GM18909 (cell line): ENCODE measurements around the gene LAGE3.

Experiments
- ATAC-seq: cut with Tn5 transposase; IDR thresholded peaks from one replicate; pipeline ENCODE4 v1.9.1; 2021; ENCODE audit warnings: mild to moderate bottlenecking; ENCODE audit not compliant: unreplicated experiment, poor library complexity

The LAGE3 gene

DNA sequence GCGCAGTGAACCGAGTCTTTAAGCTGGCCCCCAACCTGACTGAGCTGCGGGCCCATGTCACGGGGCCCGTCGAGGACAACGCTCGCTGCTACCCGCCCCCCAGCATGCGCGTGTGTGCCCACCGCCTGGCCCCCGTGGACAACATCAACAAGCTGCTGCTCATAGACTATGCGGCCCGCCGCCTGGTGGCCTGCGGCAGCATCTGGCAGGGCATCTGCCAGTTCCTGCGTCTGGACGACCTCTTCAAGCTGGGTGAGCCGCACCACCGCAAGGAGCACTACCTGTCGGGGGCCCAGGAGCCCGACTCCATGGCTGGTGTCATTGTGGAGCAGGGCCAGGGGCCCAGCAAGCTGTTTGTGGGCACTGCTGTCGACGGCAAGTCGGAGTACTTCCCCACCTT lies 18.8 kb downstream of the LAGE3 start:
- ATAC-seq = no peak

DNA sequence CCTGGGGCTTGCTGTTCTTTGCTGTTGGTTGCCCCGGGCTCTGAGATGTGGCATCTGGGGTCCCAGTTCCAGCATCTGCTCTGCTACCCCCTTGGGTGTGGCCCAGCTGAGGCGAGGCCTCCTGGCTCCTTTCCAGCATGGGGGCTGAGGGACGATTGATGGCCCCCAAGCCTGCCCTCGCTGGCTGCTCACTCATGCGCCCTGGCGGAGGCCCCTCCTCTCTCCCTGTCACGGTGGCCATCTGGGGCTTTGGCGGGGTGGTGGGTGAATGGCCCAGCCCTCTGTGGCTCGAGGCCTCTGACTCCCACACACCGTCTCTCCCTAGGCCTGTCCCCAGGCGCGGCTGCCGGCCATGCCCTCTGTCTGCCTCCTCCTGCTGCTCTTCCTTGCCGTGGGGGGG lies 19.2 kb downstream of the LAGE3 start:
- ATAC-seq = no peak

DNA sequence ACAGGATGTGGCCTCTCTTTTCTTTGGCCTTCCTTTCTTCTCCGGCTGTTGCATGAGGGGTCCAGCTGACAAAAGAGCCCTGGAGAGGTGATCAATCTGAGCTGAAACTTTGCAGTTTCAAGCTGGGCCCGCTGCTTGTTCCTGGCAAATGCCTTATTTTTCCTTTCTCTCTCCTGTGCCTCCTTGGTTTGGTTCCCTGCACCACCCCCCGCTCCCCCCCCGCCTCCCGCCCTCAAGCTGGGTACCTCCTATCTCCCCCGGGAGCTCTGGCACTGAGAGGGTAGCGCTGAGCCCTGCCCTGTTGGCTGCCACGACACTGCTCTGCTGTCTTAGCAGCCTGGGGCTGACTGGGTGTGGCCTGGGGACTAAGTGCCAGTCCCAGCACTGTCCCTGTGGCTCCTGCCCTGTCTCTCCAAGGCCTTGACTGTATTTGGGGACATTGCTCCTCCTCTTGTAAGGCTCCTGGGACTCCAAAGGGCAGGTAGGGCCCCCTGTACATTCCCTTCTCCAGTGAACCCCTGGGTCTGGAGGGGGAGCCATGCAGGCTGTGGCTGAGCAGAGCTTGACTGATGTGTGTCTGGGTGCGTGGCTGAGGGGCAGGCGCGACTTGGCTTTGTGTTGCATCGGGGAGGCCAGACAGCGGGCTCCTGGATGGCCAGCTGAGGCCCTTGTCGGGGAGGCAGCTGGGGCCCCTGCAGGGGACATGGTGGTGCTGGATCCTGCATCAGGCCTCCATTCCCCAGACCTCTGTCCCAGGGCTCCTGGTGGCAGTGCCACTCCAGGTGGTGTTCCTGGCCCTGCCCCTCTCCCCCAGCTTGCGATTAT lies 19.9 kb downstream of the LAGE3 start:
- no peak for ATAC-seq

DNA sequence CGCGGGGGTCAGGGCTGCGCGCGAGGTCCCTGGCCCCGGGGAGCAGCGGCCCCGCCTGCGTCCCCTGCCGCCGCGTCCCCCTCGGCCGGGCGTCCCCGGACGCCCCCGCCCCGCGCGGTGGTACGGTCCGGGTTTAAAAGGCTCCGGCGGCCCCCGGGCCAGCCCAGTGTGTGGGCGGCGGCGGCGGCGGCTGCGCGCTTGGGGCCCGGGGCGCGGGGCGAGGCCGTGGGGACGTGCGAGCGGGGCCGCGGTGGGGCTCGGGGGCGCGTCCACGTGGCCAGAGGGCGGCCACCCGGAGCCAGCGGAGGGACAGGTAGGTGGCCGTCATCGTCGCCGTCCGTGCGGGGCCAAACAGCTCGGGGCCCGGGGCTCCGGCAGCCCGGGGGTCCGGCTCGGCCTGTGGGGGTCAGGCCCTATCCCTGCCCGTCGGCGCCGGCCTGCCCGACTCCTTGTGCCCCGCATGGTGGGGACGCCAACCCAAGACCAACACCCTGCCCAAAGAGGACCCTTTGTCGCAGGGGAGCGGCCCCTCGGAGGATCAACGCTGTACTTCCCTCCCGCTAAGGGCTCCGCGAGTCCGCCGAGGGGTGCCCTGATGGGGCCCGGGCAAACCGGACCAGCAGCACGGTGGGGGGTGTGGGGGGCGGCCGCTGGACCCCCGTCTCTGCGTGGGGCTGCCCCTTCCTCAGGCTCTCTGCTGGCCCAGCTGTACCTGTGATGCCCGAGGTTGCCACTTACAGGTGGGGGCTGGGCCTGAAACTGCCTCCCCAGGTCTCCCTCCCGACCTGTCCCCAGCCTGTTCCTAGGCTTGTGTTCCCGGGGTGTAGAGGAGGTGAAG lies 20.7 kb downstream of the LAGE3 start, which contains the start of gene PLXNA3:
Gene PLXNA3, plus strand, starts transcription at position 166 of the 838 bp plus-strand sequence. CDS start 1,903 bp downstream, outside the sequence.
- ATAC-seq = peak; percentile 49

DNA sequence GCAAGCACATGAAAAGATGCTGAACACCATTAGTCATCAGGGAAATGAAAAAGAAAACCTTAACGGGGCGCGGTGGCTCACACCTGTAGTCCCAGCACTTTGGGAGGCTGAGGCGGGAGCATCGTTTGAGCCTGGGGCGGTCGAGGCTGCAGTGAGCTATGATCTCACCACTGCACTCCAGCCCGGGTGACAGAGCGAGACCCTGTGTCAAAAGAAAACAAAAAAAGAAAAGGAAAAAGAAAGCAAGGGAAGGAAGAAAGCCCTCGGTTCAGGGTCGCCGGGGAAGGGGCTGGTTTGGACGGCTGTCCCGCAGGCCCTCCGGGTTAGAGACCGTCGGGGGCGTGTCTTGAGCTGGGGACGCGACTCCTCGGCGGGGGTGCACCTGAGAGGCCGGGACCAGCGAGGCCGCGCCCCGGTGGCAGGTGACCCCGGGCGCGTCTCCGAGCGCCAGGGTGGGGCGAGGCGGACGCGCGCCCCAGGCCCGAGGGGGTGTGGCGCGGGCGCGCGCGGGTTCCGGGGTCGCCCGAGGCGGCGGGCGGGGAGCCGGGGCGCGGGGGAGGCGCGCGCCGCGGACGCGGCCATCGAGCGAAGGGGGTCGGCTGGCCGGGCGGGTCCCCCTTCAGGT lies 21.5 kb downstream of the LAGE3 start:
- peak; percentile 41 for ATAC-seq

DNA sequence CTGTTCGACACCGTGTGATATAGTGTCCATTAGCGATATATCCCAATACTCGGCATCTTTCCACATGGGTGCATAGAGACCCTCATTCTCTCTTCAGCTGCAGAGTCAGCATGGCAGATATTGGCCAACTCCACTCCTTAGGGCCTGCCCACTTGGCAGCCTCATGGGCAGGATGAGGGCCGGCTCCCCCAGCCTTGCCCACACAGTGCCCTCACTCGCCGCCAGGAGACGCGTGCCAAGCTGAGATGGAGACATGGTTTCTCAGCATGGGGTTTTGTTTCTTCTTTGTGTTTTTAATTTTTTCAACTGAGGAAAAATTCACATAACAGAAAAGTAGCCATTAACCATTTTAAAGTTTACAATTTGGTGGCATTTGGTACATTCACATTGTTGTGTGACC lies 26.3 kb downstream of the LAGE3 start:
- no peak for ATAC-seq

DNA sequence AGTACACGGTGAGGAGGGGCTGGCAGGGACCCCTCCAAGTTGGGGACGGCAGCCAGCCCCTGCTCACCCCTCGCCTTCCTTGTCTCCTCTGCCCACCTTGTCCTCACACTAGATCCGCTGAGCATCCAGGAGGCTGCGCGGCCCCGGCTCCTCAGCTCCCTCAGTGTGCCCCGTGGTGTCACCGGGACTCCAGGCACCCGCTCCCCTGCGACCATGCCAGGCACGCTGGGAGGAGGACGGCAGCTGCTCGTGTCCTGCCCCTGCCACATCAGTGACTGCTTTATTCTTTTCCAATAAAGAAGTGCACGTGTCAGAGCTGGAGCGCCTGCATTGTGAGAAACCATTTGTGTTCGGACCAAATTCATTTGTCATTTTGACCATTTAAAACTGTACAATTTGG lies 28.8 kb downstream of the LAGE3 start:
- no peak for ATAC-seq

DNA sequence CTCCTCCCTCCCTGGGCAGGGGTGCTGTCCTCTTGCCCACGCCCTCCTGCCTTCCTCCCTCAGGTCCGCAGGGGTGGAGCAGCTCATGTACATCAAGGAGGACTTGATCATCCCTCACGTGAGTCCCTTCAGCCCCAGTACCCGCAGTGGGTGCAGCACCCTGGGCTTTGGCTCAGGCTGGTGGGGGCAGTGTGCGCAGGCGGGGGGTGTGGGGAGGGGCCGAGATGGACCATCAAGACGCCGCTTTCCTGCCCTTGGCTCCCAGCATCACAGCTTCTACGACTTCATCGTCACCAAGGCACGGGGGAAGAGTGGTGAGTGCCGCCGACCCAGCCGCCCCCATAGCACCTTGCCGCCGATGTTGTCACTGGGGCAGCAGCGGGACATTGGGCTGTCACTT lies 29.5 kb downstream of the LAGE3 start:
- ATAC-seq = no peak

DNA sequence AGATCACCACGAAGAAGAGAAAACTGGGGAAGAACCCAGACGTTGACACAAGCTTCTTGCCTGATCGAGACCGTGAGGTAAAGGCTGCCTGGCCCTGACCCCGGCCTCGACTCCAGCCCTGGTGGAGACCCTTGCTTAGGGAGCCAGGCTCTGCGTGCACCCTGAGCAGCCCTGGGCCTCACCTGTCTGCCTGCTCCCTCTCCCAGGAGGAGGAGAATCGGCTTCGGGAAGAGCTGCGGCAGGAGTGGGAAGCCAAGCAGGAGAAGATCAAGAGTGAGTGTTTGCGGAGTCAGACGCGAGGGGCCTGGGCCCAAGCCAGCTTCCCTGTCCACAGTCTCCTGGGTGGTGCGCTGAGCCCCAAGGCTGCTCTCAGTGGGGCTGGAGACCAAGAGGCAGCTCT lies 30.6 kb downstream of the LAGE3 start:
- no peak for ATAC-seq

DNA sequence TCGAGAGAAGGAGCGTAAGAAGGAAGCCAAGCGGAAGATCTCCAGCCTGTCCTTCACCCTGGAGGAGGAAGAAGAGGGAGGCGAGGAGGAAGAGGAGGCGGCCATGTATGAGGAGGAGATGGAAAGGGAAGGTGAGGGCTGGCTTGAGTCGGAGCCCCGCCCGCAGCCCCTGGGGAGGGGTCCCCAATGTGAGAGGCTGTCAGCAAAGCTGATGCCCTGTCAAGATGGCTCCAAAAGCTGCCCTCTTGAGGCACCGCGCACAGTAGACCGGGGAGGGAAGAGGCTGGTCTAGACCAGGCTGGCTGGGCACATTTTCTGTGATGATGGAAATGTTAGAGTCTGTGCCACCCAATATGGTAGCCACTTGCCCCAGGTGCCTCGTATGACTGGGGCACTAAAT lies 32.7 kb downstream of the LAGE3 start:
- no peak for ATAC-seq

DNA sequence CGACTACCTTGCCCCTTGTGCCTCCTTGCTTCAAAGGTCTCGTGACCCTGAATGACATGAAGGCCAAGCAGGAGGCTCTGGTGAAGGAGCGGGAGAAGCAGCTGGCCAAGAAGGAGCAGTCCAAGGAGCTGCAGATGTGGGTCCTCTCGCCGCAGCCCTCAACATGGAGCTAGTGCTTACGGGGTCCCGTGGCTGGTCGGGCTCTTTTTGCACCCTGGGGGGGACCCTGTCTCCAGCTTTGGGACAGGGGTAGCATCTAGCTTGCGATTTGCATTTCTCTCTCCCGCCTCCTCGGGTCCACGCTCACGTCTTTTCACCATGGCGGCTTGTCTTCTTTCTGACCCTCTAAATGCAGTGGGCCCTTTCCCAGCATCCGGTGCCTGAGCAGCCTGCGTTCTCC lies 33.3 kb downstream of the LAGE3 start:
- ATAC-seq = no peak

DNA sequence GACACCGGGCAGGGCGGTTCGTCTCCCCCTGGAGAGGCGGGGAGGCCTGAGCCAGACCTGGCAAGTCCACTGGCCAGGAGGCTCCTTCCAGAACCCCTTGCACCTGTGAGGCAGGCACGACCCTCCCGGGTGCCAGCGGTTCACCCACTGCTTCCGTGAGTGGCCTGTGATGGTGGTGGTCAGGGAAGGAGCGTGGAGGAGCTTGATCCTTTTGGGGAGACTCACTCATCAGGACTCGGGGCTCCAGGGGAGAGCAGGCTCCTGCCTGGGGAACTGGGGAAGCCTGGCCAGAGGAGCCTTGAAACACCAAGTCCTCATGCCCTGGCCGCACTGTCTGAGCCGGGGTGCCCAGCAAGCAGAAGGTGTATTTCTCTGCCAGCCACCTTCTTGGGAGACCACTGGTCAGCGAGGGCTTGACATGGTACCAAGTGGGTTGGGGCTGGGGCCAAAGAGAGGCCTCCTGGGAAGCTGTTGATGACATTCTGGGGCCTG lies 34.3 kb downstream of the LAGE3 start:
- ATAC-seq = no peak

DNA sequence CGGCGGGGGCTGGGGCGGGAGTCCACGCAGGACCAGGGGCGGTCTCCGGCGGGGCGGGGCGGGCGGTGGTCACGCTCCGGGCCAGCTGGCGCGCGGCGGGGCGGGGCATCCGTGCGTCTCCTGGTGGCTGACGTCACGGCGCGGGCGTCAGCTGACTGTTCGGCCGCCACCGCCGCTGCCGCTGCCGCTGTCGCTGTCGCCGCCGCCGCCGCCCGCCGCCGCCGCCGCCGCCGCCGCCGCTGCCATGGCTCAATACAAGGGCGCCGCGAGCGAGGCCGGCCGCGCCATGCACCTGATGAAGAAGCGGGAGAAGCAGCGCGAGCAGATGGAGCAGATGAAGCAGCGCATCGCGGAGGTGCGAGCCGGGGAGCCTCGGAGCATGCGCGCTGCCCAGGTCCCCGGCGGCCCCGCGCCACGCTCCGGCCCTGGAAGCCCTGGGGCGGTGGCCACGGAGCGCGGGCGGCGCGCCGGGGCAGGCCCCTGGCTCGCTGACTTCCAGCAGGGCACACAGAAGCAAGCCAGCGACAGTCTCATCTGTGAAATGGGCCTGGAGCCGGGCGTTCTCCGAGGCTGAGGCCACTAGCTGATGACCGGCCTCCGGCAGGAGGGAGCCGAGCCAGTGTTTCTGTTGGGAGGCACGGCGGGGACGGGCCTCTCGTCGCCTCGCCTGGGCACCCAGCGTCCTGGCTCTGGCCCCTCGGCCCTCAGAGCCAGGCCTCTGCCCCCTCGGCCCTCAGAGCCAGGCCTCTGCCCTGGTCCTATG lies 34.9 kb downstream of the LAGE3 start, which contains the start of gene FAM50A:
Gene FAM50A, plus strand, starts transcription at position 150 of the 763 bp plus-strand sequence. Its CDS starts 95 bp downstream, at position 245.
- ATAC-seq = peak; percentile 74

DNA sequence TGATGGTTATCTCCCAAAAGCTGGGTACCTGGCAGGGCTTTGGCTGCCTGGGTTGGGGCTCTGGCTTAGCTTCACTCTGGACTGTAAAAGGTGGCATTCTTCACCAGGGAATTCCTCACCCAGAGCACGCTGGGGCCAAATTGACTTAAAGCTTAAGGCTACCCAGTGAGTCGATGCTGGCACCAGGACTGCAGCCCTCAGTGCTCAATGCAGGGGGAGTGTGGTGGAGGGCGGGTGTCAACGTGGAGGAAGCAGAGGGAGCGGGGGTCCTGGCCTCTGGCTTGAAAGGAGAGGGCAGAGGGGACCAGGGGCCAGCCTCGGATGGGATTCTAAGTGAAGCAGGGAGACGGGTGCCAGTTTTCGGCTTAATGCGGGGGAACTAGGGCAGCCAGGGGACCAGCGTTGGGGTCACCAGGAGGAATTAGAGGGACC lies 35.6 kb downstream of the LAGE3 start:
- no peak for ATAC-seq

DNA sequence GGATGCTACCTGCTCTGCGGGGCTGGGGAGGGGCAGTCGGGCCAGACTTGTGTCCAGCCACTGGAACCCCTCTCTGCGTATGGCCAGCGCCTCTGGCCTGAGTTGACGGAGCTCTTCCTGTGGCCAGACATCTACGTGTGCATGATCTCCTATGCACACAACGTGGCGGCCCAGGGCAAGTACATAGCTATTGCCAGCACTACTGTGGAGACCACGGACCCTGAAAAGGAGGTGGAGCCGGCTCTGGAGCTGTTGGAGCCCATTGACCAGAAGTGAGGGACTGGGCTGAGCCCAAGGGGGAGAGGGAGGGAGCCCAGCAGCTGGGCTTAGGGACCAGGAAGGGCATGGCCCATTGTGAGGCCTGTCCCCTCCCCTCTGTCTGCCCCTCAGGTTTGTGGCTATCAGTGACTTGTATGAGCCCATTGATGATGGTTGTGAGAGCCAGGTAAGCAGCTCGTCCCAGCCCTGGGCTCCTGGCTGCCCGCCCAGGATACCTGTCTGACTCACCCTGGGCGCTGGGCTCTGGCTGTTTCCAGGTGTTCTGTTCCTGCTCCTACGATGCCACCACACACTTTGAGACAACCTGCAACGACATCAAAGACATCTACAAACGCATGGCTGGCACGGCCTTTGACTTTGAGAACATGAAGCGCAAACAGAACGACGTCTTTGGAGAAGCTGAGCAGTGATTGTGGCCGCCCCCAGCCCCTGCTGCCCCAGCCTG lies 36.9 kb downstream of the LAGE3 start:
- ATAC-seq = no peak

DNA sequence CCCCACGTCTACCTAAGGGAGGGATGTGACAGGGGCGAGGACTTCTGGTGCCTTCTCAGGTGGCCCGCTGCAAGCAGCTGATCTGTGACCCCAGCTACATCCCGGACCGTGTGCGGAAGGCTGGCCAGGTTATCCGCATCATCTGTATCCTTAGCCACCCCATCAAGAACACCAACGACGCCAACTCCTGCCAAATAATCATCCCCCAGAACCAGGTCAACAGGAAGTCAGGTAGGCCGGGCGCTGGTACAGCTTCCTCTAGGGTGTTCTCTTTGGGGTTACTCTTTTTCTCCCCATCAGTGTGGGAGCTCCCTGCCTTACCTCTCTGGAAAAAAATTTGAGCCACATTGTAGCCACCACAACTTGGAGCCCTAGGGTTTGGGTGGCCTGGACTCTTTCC lies 37.5 kb downstream of the LAGE3 start:
- ATAC-seq = no peak

DNA sequence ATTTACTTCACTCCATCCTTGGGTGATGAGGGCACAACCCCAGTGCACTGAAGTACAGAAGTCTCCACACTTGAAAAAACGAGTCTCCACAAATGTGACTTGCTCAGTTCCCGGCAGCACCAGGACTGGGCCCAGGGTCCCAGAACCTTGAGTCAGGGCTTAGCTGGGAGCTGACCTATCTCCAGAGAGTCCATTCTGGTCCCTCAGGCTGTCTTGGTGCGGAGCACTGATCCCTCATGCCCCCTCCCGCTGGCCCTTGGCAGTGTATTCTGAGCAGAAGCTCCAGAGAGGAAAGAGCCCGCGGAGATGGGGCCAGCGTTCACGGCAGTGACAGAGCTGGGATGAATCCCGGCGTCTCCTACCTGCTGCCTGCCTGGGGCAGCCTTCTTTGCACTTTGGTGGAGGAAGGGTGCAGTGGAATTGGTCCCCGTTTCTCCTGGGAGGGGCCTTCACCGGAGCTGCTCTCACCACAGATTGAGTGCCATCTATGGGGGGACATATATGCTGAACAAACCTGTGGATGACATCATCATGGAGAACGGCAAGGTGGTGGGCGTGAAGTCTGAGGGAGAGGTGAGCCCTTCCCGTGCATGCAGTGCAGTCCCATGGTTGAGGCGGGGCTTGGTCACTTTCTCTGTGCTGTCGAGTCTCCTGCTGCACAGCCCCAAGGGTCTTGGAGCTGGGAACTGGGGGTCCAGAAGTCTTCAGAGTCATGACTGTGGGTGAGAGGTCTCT lies 38.3 kb downstream of the LAGE3 start:
- no peak for ATAC-seq

DNA sequence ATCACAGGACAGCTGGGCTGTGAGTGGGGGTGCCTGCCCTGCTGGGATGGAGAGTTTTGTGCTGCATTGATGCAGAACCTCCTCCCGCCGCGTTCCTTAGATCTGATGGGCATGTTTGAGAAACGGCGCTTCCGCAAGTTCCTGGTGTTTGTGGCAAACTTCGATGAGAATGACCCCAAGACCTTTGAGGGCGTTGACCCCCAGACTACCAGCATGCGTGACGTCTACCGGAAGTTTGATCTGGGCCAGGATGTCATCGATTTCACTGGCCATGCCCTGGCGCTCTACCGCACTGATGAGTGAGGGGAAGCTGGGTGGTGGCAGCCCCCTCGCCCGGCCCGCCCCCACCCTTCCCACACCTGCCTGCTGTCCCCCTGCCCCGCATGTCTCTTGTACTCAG lies 39.2 kb downstream of the LAGE3 start:
- no peak for ATAC-seq
